ENCODE results near the gene POPDC2. TPM values are rescaled to one million over a fixed set of nuclear protein-coding genes. Genes with fewer than 3 reads are reported as not detected.

The POPDC2 gene
- total RNA-seq, 1 experiment from 2014 or later: 0.48 TPM

DNA sequence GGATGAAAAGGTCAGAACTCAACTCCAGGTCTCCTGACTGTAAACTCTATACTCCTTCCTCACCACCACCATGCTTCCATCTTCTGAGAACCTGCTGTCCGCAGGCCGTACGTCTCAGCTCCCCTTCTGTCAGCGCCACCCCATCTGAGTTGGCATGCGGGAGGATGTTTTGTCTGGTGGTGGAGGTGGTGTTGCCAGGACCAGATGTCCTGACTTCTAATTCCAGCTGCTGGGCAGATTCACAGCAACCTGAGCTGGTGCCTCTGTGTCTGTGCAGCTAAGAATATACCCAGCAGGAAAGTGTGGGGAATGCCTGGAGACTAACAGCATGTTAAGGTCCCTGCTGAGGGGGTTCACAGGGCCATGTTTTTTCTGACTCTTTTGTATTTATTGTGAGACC is 39.5 kb downstream of the POPDC2 start:
- Mint-ChIP-seq H3K27ac (no peak overlapping the region), H3K4me1 (peaks cover 8% of the 10 kb centered on the region), H3K9me3 (peaks cover 5% of the 10 kb centered on the region; the same call in 1 of the 2 replicates), H3K4me3 (no peak overlapping the region), H3K27me3 (ENCODE audit: low read depth) (no peaks in the 10 kb centered on the region; the same call in none of the 2 replicates), H3K36me3 (no peaks in the 10 kb centered on the region; the same call in 1 of the 2 replicates)
- ChIA-PET CTCF (no interaction called here), POLR2A (no interaction called here)
- TF ChIP-seq PRRX2 (CRISPR knock-in tag; IDR thresholded peaks at IDR 0.05) (no peak), FOXP1 (CRISPR knock-in tag; IDR thresholded peaks at IDR 0.05; ENCODE audit: borderline replicate concordance) (no peak), FOXP4 (CRISPR knock-in tag; IDR thresholded peaks at IDR 0.05) (no peak), AFF4 (CRISPR knock-in tag; IDR thresholded peaks at IDR 0.05; ENCODE audit: borderline replicate concordance) (no peak), FOXK1 (CRISPR knock-in tag; IDR thresholded peaks at IDR 0.05) (no peak), NR2C2 (CRISPR knock-in tag; IDR thresholded peaks at IDR 0.05) (no peak), CREB1 (CRISPR knock-in tag; IDR thresholded peaks at IDR 0.05) (no peak), E2F5 (CRISPR knock-in tag; IDR thresholded peaks at IDR 0.05) (no peak), NFYB (CRISPR knock-in tag; conservative IDR thresholded peaks at IDR 0.05; ENCODE audit: low read depth) (no peak), ATF1 (CRISPR knock-in tag; IDR thresholded peaks at IDR 0.05) (no peak)
- TF ChIP-seq, protein P1, sequence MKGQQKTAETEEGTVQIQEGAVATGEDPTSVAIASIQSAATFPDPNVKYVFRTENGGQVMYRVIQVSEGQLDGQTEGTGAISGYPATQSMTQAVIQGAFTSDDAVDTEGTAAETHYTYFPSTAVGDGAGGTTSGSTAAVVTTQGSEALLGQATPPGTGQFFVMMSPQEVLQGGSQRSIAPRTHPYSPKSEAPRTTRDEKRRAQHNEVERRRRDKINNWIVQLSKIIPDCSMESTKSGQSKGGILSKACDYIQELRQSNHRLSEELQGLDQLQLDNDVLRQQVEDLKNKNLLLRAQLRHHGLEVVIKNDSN (CRISPR knock-in tag; IDR thresholded peaks at IDR 0.05): no peak
- TF ChIP-seq, protein P2, sequence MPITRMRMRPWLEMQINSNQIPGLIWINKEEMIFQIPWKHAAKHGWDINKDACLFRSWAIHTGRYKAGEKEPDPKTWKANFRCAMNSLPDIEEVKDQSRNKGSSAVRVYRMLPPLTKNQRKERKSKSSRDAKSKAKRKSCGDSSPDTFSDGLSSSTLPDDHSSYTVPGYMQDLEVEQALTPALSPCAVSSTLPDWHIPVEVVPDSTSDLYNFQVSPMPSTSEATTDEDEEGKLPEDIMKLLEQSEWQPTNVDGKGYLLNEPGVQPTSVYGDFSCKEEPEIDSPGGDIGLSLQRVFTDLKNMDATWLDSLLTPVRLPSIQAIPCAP (CRISPR knock-in tag; IDR thresholded peaks at IDR 0.05): no peak
- ATAC-seq (no peak), DNase-seq (ENCODE audit: low spot score) (no peak)

- DNase-seq (ENCODE audit: low spot score) (no peak), ATAC-seq (no peak)
- Mint-ChIP-seq H3K36me3 (no peaks in the 10 kb centered on the region), H3K9me3 (peaks cover 2% of the 10 kb centered on the region; the same call in 1 of the 2 replicates), H3K4me1 (no peaks in the 10 kb centered on the region), H3K27ac (no peak overlapping the region), H3K27me3 (ENCODE audit: low read depth) (no peaks in the 10 kb centered on the region; the same call in none of the 2 replicates), H3K4me3 (no peak overlapping the region)
- POLR2A ChIA-PET: no interaction called here
- CTCF ChIA-PET: no interaction called here
- TF ChIP-seq KAT7 (CRISPR knock-in tag; IDR thresholded peaks at IDR 0.05; ENCODE audit: borderline replicate concordance) (no peak), ZNF425 (CRISPR knock-in tag; conservative IDR thresholded peaks at IDR 0.05) (no peak), FOXP4 (CRISPR knock-in tag; IDR thresholded peaks at IDR 0.05) (no peak), ZNF416 (CRISPR knock-in tag; IDR thresholded peaks at IDR 0.05) (no peak), ZNF317 (CRISPR knock-in tag; IDR thresholded peaks at IDR 0.05; ENCODE audit: borderline replicate concordance, low read depth) (no peak), FOXK1 (CRISPR knock-in tag; IDR thresholded peaks at IDR 0.05) (no peak), HMGXB4 (CRISPR knock-in tag; IDR thresholded peaks at IDR 0.05) (no peak)
- TF ChIP-seq, protein P3, sequence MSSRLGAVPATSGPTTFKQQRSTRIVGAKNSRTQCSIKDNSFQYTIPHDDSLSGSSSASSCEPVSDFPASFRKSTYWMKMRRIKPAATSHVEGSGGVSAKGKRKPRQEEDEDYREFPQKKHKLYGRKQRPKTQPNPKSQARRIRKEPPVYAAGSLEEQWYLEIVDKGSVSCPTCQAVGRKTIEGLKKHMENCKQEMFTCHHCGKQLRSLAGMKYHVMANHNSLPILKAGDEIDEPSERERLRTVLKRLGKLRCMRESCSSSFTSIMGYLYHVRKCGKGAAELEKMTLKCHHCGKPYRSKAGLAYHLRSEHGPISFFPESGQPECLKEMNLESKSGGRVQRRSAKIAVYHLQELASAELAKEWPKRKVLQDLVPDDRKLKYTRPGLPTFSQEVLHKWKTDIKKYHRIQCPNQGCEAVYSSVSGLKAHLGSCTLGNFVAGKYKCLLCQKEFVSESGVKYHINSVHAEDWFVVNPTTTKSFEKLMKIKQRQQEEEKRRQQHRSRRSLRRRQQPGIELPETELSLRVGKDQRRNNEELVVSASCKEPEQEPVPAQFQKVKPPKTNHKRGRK (CRISPR knock-in tag; IDR thresholded peaks at IDR 0.05; ENCODE audit: borderline replicate concordance): no peak
Observed at GRCh38 chr3:119619094-119619493, 41.3 kb downstream of the POPDC2 start.
